DMS 273 (cell line): ENCODE measurements around the gene TRAIP.
"Not testable (repeated sequence)": the region's sequence is repeated elsewhere in the genome, so short reads cannot be mapped to it uniquely, and the experiment has no call there.

Experiments used
- DNase-seq: peaks from one replicate; lab custom pipeline; 2025; ENCODE audit not compliant: unreplicated experiment; lab: John Stamatoyannopoulos, UW

Gene TRAIP

DNA sequence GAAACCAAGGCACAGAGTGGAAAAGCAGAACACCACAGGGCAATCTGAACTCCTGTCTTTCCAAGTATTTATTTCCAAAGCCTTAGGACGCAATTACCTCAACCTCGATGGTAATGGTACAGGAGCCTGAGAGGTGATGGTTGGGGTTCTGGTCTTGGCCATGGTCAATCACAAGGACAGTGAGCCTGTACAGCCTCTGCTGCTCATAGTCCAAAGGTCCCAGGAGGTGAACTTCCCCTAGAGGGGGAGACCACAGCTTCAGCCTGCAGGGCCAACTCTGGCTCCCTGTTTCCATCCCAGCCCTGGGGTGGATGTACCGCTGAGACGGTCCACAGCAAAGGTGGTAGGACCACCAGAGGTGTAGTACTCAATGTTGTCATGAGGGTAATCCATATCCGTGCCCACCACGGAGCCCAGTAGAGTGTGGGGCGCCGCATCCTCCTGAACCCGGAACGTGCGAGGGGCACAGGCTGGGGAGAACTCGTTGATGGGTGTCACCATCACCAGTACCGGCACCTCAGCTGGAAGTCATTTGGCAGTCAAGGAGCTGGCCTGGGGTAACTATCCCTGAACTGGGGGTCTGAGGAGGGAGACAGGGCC, 62.8 kb downstream of the TRAIP start:
- DNase-seq, result no peak

DNA sequence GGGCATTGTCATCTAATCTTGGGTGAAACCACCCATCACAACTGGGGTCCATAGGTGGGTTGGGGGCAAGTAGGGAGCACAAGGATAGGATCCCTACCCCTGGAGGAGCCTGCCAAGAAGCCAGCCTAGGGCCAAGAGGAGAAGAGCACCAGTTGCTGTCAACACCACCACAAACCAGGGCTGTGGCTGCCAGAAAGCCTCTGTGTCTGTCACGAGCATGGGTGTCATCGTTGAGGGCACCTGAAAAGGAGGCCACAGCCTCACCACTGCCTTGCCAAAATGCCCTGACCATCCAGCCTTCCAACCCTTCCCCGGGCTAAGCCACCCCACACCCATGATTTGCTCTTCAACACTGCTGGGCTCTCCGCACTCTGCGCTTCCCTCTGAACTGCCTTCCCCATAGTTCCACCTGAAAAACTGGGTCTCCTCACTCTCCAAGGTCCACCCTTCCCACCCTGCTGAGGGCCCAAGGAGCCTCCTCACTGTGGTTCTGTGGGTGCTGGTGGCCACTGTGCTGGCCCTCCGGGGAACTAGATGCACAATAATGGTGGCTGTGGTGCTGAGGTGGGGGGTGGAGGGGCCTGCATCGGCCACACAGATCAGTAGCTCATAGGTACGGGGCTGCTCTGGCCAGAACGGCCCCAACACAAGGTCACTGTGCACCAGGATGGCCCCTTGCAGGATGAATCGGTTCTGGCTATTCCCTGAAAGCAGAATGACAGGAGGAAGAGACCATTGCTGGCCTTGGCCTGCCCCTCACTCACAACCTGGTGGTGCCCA, 63.8 kb downstream of the TRAIP start:
- no peak for DNase-seq

DNA sequence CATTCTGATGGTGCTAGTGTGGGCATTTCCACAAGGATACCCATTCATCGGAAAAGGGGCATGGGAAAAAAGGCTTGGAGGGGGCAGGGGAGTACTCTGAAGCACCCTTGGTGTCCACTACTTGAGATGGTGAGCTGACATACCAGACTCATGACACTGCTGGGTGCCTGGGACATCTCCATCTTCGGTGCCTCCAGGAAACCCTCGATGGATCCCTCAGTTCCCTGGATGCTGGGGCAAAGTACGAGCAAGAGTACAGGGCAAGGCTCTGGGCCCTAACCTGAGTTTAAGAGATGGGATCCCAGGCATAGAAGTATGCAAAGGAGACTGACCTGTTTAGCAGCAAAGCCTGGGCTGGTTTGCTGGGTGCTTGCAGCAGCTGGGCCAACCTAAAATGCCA, 64.8 kb downstream of the TRAIP start:
- DNase-seq, result no peak

DNA sequence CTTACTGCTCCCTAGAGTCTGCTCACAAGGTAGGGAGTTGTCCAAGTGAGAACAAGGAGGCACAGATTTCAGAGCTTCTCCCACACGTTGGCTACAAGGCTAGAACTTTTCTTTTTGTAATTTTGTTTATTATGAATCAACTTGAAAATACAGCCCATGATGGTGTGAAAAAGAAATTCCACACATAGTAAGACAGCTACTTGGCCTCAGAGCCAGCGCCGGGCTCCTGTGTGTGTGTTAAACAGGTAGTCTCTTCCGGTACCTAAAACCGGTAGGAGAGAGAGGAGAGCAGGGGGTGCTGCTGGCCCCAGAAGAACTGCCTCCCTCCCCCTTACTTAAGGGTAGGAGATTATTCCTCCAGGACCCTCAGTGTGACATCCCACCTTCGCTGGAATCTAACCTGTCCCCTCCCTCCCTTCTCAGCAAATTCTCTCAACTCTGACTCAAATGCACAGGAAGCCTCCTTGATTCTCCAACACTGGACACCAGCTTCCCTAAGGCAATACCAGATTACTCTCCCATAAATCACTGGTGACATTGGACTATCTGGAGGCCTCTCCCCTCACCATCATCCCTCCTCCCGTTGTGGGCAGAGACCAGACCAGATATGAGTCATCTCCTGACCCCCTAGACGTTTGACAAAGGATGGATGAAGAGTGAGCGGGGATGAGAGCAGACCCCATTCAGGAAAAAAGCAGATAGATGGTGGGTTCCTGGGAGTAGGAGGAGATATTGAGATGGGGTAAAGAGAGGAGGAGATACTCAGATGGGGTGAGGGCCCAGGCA, 65.5 kb downstream of the TRAIP start:
- no peak for DNase-seq

DNA sequence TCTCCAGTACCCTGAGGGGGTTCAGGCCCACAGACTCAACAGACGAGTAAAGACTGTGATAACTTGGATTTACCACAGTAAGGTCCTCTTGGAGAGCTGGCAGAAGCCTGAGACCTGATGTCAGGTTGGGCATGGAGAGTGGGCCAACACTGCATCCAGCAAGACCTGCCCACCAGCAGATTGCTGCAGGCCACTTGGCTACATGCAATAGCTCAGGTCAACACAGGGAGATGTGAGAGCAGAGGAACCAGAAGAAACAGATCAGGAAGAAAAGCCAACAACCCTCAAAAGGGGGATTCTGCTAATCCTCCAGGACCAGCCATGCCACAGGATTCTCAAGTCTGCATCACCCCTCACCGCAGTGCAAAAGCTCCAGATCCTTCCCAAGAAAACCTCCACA, 68.3 kb downstream of the TRAIP start:
- no peak for DNase-seq

DNA sequence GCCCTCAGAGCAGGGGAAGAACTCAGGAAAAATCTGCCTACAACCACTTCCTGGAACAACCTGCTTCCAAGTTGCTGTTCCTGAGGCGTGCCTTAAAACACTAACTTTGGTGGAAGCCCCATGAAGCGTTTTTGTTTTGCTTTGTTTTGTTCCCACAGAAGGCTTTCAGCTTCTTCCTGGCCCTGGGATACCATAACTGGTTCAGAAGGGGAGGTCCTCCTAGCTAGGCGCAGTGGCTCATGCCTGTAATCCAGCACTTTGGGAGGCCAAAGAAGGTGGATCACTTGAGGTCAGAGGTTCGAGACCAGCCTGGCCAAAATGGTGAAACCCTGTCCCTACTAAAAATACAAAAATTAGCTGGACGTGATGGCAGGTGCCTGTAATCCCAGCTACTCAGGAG, 68.8 kb downstream of the TRAIP start:
- no peak for DNase-seq

DNA sequence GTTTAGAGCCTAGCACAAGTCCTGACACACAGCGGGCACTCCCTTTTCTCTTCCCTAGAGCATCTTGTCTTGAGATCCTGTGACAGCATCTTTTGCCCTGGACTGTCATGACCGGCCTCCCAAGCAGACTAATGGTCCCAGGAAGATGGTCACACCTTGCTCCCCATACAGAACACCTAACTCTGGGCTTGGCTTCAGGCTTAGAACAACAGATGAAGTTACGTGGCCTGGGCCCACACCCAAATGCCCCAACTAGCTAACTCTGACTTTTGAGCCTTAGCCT, 69.2 kb downstream of the TRAIP start:
- no peak for DNase-seq

DNA sequence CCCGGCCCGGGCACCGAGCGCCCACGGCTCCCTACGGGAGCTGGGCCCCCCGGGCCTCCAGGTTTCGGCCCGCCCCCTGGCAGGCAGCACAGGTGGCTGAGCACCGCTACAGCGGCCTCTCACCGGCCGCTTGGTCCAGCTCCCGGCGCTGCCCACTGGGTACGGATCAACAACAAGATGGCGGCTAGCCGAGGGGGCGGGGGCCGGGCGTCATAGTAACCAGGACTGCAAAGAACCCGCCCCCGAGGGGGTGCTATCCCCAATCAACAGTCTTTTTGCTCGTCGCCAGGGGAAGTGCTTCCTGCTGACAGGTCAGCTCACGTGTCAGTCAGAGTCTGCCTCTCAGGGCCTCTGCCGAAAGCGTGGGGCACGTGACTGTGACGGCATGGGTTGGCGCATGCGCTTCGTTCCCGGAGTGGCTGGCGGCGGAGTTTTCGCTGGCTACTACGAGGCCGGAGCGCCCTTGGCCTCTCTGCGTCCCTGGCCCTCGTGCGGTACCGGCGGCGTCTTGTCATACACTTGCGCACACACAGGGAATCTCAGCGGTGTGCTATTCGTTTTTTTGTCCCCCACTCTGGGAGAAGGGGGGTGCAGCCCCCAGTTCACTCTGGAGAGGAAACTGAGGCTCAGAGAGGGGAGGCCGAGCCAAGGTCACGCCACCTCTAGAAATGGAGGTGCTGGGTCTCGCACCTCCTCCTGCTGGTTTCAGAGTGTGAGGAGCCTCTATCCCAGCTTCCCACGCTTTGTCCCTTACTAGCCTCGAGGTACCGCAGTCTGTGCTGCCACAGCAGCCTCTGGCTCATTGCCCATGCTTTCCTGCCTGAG, 69.8 kb downstream of the TRAIP start, which contains the start of gene IP6K1:
TSS of gene IP6K1 (minus strand) at position 186 of the 825 bp plus-strand sequence. CDS start 38,502 bp downstream, outside the sequence.
- DNase-seq, result peak; percentile 99

DNA sequence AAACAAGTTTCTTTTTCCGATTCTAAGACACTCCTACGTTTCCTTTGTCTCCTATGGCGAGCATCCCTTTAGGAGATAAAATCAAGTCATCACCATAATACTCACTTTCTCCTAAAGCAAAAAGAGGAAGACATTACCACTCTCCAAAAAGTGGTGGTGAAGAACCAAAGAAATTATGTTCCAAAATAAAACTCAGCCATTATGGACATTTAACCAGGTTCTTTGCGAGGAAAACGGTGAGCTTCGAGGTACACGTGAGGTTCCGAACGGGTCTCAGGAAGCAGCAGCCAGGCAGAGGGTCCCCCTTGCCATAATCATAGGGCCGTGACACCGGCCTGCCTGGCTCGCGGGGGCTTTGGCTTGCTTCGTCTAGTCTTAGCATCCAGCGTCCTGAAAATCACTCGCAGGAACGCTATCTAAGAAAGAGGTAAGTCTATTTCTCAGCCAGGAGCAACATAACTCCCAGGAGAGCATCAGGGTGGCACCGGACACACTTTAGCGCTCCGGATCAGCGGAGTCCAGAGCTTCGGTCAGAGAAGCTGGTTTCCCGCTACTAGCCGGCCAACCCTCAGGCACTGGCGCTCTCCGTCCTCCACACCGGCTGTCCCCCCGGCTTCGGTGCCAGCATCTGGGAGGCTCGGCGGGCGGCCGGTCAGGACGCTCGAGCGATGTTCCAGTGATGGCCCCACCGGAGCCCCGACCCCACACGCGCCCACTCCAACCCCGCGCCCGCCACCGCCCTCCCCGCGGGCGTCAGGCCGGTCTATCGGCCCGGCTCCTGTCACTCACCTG, 70.6 kb downstream of the TRAIP start:
- peak; percentile 55 for DNase-seq

DNA sequence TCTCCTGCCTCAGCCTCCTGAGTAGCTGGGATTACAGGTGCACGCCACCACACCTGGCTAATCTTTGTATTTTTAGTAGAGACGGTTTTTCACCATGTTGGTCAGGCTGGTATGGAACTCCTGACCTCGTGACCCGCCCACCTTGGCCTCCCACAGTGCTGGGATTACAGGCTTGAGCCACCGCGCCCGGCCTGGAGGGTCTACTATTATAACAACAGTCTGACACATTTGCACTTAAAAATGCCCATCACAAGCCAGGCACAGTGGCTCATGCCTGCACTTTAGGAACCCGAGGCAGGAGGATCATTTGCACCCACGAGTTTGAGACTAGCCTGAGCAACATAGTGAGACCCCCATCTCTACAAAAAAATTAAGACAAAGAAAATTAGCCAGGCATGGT, 74.1 kb downstream of the TRAIP start:
- DNase-seq, result not testable (repeated sequence)

DNA sequence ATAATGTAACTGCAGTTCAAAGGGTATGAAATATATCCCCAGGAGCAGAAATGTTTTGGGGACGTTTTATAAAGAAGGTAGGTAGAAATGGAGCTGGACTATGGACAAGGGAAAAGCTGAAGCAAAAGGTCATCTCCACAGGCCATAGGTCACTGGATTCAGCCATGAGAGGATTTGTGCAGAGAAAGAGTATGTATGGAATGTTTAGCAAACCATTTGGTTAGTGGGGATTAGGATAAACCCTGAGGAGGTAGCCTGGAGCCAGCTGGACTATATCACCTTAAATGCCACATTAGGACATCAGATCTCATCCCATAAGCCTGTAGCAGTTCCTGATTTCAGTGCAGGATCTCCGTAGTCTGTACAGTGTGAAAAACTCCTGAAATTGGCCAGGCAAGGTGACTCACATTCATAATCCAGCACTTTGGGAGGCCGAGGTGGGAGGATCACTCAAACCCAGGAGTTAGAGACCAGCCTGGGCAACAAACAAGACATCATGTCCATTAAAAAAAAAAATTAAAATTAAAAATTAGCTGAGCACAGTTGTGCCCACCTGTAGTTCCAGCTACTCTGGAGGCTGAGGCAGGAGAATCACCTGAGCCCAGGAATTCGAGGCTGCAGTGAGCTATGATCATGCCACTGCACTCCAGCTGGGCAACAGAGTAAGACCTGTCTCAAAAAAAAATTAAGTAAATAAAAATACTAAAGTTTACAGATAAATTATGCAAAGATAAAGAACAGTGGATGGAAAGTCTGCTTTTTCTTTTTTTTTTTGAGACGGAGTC, 74.8 kb downstream of the TRAIP start:
- DNase-seq, result no peak

DNA sequence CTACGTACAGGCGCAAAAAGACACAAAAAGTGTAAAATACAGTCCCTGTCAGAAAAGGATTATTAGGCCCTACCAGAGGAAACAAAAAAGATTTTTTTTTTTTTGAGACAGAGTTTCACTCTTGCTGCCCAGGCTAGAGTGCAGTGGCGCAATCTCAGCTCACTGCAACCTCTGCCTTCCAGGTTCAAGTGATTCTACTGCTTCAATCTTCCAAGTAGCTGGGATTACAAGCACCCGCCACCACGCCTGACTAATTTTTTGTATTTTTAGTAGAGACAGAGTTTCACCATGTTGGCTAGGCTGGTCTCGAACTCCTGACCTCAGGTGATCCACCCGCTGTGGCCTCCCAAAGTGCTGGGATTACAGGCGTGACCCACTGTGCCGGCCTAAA, 75.4 kb downstream of the TRAIP start:
- not testable (repeated sequence) for DNase-seq

DNA sequence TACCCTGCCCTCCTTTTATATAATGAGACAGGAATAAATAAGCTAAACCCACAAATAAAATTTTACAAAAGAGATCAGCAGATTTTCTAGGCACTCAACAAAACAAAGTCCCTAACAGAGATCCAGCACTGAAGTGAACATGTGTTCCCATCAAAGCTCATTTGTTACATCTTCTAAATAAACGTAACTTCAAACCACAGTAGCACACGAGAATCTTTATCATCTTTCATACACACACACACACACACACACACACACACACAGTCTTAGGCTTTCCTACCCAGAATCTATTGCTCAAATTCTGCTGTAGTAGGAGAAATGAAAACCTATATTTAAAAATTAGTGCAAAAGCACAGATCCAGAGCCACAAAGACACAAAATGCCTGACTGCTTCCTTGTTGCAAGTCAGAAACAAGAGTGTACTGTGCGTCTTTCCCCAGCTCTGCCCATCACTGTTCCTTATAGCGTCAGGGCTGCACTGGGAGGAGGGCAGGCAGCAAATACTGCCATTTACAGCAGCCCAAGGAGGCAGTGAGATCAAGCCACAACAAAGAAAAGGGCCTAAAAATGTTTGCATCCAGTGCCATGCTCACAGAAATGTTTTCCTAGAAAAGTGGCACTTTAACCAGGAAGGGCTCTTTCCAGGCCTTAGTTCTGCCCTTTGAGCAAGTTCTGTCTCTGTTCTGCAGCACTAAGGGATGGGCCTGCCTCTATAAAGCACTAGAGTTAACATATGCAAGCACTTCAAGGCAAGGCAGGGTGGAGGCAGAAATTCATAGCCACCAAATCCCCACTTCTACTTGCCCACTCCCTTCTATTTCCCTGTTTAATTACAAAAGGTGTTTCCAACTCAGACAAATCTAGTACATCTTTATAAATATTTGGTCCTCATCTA, 76.0 kb downstream of the TRAIP start:
- no peak for DNase-seq

DNA sequence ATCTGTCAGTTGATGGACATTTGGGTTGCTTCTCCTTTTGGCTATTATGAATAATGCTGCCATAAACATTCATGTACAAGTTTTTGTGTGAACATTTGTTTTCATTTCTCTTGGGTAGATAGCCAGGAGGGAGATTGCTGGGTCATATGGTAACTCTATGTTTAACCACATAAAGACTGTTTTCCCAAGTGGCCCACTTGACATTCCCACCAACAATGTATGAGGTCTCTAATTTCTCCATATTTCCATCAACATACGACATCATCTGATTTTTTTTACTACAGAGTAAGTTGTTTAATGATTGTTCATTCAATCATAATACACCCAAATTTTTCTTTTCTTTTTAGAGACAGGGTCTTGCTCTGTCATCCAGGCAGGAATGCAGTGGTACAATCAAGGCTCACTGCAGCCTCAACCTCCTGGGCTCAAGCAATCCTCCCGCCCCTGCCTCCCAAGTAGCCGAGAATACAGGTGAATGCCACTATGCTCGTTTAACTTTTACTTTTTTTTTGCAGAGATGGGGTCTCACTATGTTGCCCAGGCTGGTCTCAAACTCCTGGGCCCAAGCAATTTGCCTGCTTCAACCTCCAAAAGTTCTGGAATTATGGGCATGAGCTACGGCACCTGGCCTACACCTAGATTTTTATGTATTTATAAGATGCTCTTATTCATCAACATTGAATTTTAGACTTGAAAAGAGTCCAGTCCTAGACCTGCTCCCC, 76.8 kb downstream of the TRAIP start:
- DNase-seq, result no peak
